Fibroblast of lung (primary cell): ENCODE measurements around the gene KATNAL1. TPM values are rescaled to one million over a fixed set of nuclear protein-coding genes. Genes with fewer than 3 reads are reported as not detected.

Source experiments
- DNase-seq, 2 donors: peaks; one replicate each; pipeline versions ENCODE4 v3.0.0 to v3.0.0-alpha.2; 2010; ENCODE audit warnings: low read depth in 2 of 2
- H2AFZ ChIP-seq: 2 replicates; pipeline ENCODE4 v1.5.1; 2012; ENCODE audit warnings: low read length, control low read depth, inconsistent platforms
- H3K27ac ChIP-seq: 2 replicates; pipeline ENCODE4 v1.5.1; 2011; ENCODE audit warnings: low read length, control low read depth; ENCODE audit not compliant: insufficient read depth
- H3K27me3 ChIP-seq: 2 replicates; pipeline ENCODE4 v1.5.1; 2011; ENCODE audit warnings: mild to moderate bottlenecking, low read length; ENCODE audit not compliant: control insufficient read depth, insufficient read depth
- H3K36me3 ChIP-seq: 2 replicates; pipeline ENCODE4 v1.5.1; 2011; ENCODE audit warnings: low read length; ENCODE audit not compliant: control insufficient read depth, insufficient read depth
- H3K4me1 ChIP-seq: 2 replicates; pipeline ENCODE4 v1.5.1; 2011; ENCODE audit warnings: low read length; ENCODE audit not compliant: control insufficient read depth, insufficient read depth; ENCODE audit errors: extremely low read depth
- H3K4me2 ChIP-seq: 2 replicates; pipeline ENCODE4 v1.5.1; 2011; ENCODE audit warnings: low read length, control low read depth; ENCODE audit not compliant: insufficient read depth; ENCODE audit errors: extremely low read depth
- H3K4me3 ChIP-seq, 4 experiments: fragments of 200-600 bp in 1 of 4; sonication (generic) in 1 of 4; replicated peaks in 1 of 4; 2 replicates each; pipeline ENCODE4 v1.5.1; 2011 to 2016; ENCODE audit warnings: low read length in 4 of 4, low read depth in 3 of 4, mild to moderate bottlenecking in 3 of 4, control low read depth in 2 of 4, inconsistent platforms in 1 of 4, mixed read lengths in 1 of 4; ENCODE audit not compliant: insufficient read depth in 1 of 4; ENCODE audit errors: control extremely low read depth in 1 of 4
- H3K79me2 ChIP-seq: 2 replicates; pipeline ENCODE4 v1.5.1; 2012; ENCODE audit warnings: mild to moderate bottlenecking, low read length, inconsistent platforms; ENCODE audit not compliant: control insufficient read depth, insufficient read depth
- H3K9ac ChIP-seq: 2 replicates; pipeline ENCODE4 v1.5.1; 2011; ENCODE audit warnings: mild to moderate bottlenecking, low read length, control low read depth; ENCODE audit not compliant: insufficient read depth
- H3K9me3 ChIP-seq: 2 replicates; pipeline ENCODE4 v1.5.1; 2012; ENCODE audit warnings: low read depth, low read length; ENCODE audit not compliant: control insufficient read depth, insufficient read depth
- H4K20me1 ChIP-seq: 2 replicates; pipeline ENCODE4 v1.5.1; 2011; ENCODE audit warnings: low read length; ENCODE audit not compliant: control insufficient read depth, insufficient read depth; ENCODE audit errors: extremely low read depth
- CTCF ChIP-seq, 2 donors: IDR thresholded peaks in 1 of 2; conservative IDR thresholded peaks in 1 of 2; 1 replicate in 1 of 2; 2 replicates in 1 of 2; pipeline ENCODE4 v1.5.1; 2011 to 2012; ENCODE audit warnings: low read length in 2 of 2, control low read depth in 1 of 2, inconsistent platforms in 1 of 2, low read depth in 1 of 2, mild to moderate bottlenecking in 1 of 2
- EZH2 ChIP-seq: IDR thresholded peaks from 2 replicates; pipeline ENCODE4 v1.5.1; 2012; ENCODE audit warnings: low read length, control low read depth, mild to moderate bottlenecking; ENCODE audit errors: missing control alignments
- polyA plus RNA-seq, 2 donors: library from polyadenylated mRNA; depleted of rRNA in 1 of 2; stranded (reverse) in 1 of 2; unstranded in 1 of 2; fragments of >200 nt; gene quantifications; 2 replicates each; pipeline ENCODE4 v1.2.1, GENCODE V29; 2011 to 2012; ENCODE audit warnings: missing spikeins in 1 of 2
- total RNA-seq: library from RNA; depleted of rRNA; stranded (reverse); fragments of >200 nt; gene quantifications from 2 replicates; pipeline ENCODE4 v1.2.1, GENCODE V29; 2014

KATNAL1 gene
- total and polyA plus RNA-seq, 2 donors (not counting 1 experiment from before 2014, with no cell fraction given), result 24.8 to 32.7 TPM

- Histone ChIP-seq H3K36me3 (peaks cover 4% of the 10 kb centered on the region), H3K4me3 (no peak overlapping the region), H3K9ac (no peak overlapping the region), H3K4me2 (no peak overlapping the region), H4K20me1 (no peaks in the 10 kb centered on the region), H3K79me2 (no peaks in the 10 kb centered on the region), H3K4me1 (no peaks in the 10 kb centered on the region), H2AFZ (no peak overlapping the region), H3K27me3 (no peaks in the 10 kb centered on the region), H3K9me3 (no peaks in the 10 kb centered on the region), H3K27ac (no peak overlapping the region)
- peak in 1 of 2 donors; percentile 27 for DNase-seq
- TF ChIP-seq CTCF (conservative IDR thresholded peaks at IDR 0.05 in 1 of 2, IDR thresholded peaks at IDR 0.05 in 1 of 2; ENCODE audit: low read depth in 1 of 2, low read length in 2 of 2), result no peak
- TF ChIP-seq EZH2, result no peak
Measured at GRCh38 chr13:30235216-30235615, 72.1 kb downstream of the KATNAL1 start.

GRCh38 chr13:30234619-30235162, 72.7 kb downstream of the KATNAL1 start:
- Histone ChIP-seq H3K4me3 (no peak overlapping the region), H3K4me2 (no peak overlapping the region), H4K20me1 (no peaks in the 10 kb centered on the region), H2AFZ (no peak overlapping the region), H3K79me2 (no peaks in the 10 kb centered on the region), H3K9ac (no peak overlapping the region), H3K27me3 (no peaks in the 10 kb centered on the region), H3K9me3 (no peaks in the 10 kb centered on the region), H3K4me1 (no peaks in the 10 kb centered on the region), H3K27ac (no peak overlapping the region), H3K36me3 (peaks cover 3% of the 10 kb centered on the region)
- no peak for TF ChIP-seq CTCF (conservative IDR thresholded peaks at IDR 0.05 in 1 of 2, IDR thresholded peaks at IDR 0.05 in 1 of 2; ENCODE audit: low read depth in 1 of 2, low read length in 2 of 2)
- no peak for TF ChIP-seq EZH2
- DNase-seq, result peak in 1 of 2 donors; percentile 43

GRCh38 chr13:30224732-30225131, 82.6 kb downstream of the KATNAL1 start:
- Histone ChIP-seq H2AFZ (no peak overlapping the region), H3K36me3 (peaks cover 6% of the 10 kb centered on the region), H3K4me2 (no peak overlapping the region), H4K20me1 (no peaks in the 10 kb centered on the region), H3K4me3 (no peak overlapping the region), H3K27me3 (no peaks in the 10 kb centered on the region), H3K27ac (no peak overlapping the region), H3K9me3 (no peaks in the 10 kb centered on the region), H3K79me2 (no peaks in the 10 kb centered on the region), H3K4me1 (peaks cover 2% of the 10 kb centered on the region), H3K9ac (no peak overlapping the region)
- peak in 1 of 2 donors; percentile 49 for DNase-seq
- no peak for TF ChIP-seq EZH2
- TF ChIP-seq CTCF (conservative IDR thresholded peaks at IDR 0.05 in 1 of 2, IDR thresholded peaks at IDR 0.05 in 1 of 2; ENCODE audit: low read depth in 1 of 2, low read length in 2 of 2), result no peak
